Measurements from ENCODE around the gene KIRREL1.

DNA sequence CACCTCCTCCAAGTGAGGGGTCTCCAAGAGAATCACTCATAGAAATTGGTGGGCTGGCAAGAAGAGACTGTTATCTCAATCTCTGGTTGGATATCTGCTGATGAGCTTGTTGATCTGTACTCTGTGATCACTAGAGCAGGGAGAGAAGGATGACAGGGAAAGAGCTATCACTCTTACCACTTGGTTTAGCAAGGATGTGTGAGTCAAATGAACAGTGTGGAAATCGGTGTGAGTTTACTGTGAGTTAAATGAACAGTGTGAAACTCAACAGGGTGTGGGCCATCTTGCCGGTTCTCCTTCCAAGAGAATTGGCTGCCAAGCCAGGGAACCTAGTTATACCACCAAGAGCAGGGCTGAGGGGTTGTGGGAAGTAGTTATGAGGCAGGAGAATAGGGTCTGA, 154.0 kb downstream of the KIRREL1 start:
- TF ChIP-seq, protein P1, sequence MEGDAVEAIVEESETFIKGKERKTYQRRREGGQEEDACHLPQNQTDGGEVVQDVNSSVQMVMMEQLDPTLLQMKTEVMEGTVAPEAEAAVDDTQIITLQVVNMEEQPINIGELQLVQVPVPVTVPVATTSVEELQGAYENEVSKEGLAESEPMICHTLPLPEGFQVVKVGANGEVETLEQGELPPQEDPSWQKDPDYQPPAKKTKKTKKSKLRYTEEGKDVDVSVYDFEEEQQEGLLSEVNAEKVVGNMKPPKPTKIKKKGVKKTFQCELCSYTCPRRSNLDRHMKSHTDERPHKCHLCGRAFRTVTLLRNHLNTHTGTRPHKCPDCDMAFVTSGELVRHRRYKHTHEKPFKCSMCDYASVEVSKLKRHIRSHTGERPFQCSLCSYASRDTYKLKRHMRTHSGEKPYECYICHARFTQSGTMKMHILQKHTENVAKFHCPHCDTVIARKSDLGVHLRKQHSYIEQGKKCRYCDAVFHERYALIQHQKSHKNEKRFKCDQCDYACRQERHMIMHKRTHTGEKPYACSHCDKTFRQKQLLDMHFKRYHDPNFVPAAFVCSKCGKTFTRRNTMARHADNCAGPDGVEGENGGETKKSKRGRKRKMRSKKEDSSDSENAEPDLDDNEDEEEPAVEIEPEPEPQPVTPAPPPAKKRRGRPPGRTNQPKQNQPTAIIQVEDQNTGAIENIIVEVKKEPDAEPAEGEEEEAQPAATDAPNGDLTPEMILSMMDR (conservative IDR thresholded peaks at IDR 0.05 in 1 of 2, IDR thresholded peaks at IDR 0.05 in 1 of 2; ENCODE audit: low read depth in 1 of 2, low read length in 2 of 2) = no peak
- no peak for TF ChIP-seq EZH2 (IDR thresholded peaks at IDR 0.05; ENCODE audit: low read length, missing control alignments)

Data from fibroblast of lung (primary cell).